Stimulated activated CD4-positive, alpha-beta T cell treated with anti-CD3 and anti-CD28 coated beads, Interleukin-2, amount 100 ng/mL, for 48 hours (primary cell): ENCODE data around the gene FHAD1.
A peak's percentile ranks its signal among the peaks of the same experiment; 100 is the strongest.
"Not testable (repeated sequence)": the region's sequence is repeated elsewhere in the genome, so short reads cannot be mapped to it uniquely, and the experiment has no call there.

Source experiments
- DNase-seq, 2 donors: peaks; one replicate each; pipeline ENCODE4 v3.0.0-alpha.2; 2020

The FHAD1 gene

DNA sequence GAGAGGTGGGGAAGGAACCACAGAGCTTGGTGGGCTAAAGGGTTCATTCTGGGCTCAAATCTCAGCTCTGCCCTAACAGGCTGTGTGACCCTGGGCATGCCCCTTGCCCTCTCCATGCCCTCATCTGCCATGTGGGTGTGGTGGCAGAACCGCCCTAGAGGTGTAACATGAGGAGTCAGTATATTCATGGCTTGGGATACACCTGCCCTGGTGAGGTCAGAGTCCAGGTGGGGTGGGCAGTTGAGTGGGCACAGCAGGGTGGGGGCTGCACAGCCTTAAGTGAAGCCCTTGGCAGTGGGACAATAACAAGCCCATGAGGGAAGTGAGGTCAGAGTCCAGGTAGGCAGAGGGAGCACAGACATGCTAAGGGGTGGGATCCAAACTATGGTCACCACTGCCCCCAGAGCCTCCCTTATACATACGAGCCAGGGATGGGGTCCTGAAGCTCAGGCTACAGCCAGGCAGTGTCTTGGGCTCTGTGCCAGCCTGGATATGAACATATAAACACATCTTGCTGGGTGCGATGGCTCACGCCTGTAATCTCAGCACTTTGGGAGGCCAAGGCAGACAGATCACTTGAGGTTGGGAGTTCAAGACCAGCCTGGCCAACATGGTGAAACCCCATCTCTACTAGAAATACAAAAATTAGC lies 103.7 kb downstream of the FHAD1 start:
- DNase-seq: no peak

DNA sequence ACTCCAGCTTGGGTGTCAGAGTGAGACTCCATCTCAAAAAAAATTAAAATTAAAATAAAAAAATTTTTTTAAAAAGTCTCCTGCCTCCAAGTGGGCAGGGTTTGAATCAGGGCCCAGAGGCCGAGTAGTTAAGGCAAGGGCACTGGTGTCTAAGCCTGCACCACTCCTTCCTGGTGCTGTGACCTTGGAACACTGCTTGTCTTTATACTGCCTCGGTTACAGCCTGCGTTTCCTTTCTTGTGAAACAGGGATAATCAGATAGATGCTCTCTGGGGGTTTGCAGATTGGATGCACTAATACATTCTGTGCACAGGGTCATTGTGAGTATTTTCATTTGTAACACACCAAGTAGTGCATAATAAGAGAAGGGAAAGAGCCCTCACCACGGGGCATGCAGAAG lies 104.3 kb downstream of the FHAD1 start:
- no peak for DNase-seq

DNA sequence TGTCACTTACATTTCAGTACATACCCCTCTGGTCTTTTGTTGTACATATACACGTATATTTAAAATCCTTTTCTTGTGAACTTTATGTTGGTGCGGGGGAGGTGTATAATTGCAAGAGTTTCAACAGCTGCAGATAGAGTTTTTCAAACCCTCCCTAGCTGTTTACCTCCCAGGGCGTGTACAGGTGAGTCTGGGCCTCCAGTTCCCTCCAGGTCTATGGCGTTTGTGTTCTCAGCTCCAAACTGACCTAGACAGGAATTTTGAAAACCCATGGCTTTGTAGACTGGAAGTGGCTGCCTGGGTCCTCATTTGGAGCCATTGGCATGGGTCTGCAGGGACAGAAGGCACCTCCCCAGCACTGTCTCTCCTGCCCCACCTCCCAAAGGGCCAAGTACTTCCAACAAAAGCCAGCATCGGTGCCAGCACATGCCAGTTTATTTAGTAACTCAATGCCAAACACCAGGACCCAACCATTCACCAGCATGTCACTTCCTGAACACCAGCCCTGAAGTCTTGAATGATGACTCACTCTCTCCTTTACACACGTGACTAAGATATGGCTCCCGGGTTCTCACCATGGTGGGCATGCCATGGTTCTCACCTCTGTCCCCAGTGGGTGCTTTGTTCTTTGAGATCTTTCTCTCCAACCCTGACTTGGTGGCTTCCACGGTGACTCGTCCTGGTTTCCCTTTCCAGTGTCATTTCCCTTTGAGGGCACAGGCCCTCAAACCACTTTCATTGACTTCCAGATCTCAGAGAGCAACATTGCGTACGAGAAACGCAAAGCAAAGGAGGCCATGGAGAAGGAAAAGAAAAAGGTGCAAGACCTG lies 105.3 kb downstream of the FHAD1 start:
- peak; percentile 25 to 29 for DNase-seq

DNA sequence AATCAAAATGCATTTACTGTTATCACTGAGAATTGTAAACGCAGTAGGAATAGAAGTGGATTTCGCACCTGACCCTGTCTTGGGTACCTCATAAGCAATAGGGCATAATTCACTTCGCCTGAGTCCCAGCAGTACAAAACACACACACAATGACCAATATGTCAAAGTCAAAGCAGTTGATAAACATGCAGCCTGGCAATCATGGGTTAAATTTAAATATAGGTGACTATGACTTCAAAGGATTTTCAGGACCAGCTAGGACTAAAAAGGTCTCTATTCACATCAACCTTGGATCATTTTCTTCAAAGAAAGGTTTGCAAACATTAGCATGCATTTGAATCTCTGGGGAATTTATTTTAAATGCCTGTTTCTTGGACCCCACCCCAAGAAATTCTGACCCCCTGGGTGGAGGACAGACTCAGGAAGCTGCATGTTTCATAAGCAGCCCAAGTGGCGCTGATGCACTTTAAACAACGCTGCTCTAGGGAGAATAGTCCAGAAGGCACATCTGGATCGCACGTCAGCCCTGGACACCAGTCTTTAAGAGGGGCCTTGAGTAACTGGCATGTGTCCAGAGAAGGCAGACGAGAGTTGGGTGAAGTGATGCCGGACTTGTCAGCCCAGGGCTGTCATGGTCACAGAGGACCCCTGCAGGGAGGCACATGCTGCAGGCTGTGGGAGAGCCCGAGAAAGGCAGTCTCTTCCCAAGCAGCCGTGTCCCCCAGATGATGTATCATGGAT lies 107.0 kb downstream of the FHAD1 start:
- DNase-seq: no peak

DNA sequence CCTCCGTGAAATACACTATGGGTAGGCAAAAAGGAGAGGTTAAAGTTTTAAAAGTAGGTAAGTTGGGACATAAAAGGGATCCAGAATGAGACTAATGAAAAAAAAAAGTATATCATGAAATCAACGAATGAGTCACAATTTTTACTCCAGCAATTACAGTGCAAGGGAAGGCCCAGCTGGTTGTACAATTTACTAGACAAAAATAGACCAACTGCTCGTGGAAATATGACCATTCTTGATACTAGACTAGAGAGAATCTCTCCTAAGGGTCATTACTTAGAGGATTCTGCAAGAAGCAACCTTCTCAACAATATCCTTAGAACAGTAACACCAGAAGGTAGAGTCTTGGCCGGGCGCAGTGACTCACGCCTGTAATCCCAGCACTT lies 107.5 kb downstream of the FHAD1 start:
- no peak for DNase-seq

DNA sequence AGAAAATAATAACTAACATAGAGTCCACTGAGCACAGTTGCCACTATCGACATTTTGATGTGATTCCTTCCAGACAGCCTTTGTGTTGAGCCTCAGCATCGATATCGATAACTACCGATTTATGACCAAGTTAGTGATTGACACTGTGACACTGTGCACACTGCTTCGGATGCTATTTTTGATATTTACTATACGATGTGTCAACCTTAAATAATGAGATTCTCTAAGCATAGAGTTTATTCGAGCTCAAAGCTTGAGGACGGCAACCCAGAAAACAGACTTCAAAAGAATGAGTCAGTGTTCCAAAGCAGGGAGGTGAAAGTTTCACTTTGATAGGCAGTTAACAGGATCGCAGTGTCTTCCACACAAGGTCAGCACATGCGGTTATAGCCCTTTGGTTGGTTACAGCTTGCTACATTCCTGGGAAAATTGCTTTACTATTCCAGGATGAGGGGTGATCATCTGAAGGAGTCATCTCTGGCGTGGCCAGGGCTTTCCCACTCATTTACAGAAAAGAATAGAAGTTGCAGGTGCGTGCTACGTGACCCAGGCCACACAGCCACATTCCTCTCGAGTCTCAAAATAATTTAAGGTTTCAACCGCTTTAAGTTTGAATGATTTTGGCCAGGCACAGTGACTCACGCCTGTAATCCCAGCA lies 109.1 kb downstream of the FHAD1 start:
- no peak for DNase-seq

DNA sequence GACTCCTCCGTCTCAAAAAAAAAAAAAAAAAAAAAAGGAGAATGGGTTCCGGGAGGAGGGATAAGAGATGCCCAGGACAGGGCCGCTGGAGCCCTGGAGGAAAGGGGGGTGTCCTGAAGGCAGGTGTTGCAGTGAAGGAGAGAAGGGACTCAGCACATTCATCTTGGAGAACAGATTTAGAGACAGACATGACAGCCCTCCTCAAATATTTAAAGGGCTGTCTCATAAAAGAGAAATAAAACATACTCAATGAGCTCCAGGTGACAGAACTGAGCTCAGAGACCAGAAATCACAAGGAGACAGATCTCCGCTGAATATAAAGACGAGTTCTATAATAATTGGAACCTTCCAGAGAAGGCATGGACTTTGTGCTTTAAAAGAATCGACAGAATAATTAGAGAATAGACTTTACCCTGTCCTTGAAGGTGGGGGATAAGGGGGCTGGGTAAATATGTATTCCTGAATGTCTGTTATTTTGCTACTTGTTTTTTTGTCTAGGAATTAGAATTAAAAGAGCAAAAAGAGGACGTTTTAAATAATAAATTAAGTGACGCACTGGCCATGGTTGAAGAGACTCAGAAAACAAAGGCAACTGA lies 110.7 kb downstream of the FHAD1 start:
- DNase-seq: no peak

DNA sequence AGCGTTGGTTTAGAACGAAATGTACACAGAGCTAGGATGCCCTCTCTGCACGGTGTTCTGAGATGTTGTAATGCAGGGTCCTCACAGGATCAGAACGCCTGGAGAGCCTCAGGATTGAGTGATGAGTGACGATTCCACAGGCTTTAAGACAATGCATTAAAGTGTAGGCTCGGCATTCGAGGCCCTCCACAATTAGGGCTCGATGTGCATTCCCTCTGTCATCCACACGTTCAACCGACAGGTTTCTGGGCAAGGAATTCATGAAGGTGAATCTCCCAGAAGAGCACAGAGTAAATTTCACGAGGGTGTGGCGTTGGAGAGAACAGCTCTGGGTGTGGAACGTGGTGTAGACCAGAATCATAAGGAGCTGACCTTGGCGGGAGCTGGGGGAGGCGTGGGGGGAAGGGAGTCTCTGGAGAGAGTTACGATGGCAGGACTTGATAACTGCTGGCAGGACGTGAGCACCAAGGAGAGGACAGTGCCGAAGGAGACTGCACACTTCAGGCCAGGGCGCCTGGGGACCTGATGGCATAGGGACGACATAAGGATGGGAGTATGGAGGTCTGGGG lies 111.6 kb downstream of the FHAD1 start:
- no peak for DNase-seq

DNA sequence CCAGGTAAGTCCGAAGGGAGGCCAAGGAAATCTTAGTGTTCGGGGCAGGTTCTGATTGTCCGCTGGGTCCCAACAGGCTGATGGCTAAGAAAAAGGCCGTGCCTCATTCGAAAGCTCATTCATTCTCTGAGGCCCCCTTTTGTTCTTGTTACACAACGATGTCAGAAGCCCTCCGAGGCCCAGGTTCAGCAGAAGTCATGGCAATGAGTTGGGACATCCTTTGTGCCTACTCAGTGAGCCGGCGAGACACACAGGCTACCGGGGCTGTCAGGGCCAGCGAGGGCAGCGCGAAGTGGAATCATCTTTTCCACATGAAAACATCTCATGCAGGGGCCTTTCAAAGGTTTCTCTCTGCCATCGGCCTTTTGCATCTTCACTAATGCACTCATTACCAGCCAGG lies 113.7 kb downstream of the FHAD1 start:
- no peak for DNase-seq

DNA sequence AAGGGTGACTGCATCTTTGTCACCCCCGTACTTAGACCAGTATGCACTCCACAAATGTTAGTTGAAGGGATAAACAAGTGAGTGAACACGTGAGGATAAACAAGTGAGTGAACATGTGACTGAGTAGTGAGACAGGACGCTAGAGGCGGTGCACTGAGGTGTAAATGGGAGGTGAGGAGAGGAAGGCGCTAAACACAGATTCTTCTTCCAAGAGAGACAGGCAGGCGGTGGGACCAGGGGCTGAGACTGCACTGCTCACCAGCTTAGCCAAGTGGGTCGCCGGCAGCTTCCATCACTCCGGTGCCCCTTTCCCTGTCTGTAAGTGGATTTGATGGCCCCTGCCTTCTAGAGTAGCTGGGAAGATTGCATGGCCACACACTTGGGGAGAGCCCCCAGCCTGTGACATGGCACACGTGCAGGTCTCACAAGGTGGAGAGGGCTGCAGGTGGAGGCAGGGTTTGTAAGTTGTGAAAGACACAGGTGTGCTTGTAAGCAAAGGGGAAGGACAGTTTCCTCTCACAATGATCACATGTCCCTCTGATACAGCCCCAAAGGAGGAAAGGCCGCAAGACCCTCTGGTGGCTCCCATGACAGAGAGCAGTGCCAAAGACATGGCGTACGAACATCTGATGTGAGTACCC lies 115.2 kb downstream of the FHAD1 start:
- no peak for DNase-seq

DNA sequence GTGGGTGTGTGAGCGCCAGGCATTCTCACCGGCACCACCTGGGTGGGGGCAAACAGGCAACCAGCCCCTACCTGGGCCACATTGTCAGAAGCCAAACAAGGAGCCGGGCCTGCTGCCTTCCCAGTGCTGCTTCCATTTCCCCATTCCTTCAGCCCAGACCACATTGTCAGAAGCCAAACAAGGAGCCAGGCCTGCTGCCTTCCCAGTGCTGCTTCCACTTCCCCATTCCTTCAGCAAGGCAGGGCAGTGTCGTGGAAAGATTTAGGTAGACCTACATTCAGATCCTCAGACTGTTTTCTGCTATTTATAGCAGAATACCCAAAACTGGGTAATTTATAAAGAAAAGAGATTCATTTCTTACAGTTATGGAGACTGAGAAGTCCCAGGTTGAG lies 115.7 kb downstream of the FHAD1 start:
- no peak for DNase-seq

DNA sequence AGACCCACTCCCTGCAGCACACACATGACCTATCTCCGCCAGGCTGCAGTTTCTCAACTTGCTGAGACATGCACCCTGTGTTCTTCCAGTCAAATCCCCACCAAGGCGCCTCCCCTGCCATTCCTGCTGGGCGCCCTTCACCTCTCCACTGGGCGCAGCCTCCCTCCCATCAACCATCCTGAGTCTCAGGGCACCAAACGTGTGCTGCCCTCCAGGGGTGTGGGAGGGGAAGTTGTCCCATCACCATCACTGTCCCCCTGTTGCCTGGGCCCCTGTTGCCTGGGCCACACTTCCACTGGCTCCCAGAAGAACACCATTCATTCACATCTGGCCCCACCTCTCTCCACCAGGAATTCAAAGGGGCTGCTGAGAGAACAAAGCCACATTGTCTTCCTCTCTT lies 117.7 kb downstream of the FHAD1 start:
- no peak for DNase-seq

DNA sequence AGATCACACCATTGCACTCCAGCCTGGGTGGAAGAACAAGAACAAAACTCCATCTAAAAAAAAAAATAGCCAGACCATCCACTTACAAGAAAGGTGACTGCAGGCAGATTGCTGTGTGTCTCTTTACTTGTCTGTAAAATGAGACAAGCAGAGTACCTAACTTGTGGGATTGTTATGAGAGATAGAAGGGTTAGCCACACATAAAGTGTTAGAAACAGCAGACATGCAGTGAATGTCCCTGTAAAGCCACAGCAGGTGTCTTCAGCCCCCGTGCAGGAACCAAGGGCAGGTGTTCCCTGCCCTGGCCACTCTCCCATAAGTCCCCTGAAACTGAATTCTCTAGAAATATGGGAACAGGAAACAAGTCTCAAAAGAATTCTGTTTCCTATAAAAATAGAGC lies 121.9 kb downstream of the FHAD1 start:
- no peak for DNase-seq

DNA sequence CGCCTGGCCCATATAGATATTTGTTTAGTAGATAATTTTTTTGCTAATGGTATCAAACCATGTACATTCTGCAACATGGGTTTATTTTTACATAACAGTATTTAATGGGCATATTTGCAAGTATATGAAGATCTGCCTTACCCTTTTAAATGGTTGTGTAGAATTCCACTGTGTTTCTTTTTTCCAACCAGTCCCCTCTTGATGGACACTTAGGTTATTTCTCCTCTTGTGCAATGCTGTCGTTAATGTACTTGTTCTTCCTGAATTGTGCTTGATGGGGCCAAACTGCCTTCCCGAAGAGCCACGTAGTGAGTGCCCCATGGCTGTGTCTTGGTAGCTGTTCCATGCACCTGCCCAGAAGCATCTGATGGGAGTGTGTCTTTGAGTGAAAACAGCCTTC lies 123.2 kb downstream of the FHAD1 start:
- no peak for DNase-seq

DNA sequence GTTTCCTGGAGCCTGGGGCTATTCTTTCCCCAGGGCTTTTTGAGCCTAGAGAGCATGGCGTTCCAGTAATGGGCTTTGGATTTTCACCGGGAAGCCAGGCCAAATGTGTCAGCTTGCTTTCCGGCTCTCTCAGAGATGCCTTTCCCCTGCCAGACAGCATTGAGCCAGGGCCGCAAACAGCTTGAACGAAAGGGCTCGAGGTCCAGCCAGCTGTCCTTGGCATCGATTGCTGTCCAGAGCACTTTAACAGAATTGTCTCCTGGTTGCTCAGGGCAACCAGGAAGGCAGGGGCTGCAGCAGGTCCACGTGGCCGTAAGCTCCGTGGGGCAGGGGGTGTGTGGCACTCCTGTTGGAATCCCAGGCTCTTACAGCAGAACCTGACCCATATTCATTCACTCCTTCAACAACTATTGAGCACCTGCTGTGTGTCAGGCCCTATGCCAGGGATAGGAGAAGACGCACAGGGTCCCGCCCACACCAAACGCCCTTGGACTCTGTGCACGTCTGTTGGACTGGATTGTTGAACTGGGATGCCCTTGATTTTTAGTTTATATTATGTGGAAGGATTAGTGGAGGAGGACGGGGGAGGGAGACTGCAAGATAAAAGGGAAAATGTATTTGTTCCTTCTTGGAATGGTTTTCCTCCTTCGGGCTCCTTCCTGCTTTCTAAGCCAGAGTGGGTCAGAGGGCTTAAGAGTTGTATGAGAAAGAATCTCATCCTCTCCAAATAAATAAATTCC lies 123.9 kb downstream of the FHAD1 start:
- DNase-seq: no peak

DNA sequence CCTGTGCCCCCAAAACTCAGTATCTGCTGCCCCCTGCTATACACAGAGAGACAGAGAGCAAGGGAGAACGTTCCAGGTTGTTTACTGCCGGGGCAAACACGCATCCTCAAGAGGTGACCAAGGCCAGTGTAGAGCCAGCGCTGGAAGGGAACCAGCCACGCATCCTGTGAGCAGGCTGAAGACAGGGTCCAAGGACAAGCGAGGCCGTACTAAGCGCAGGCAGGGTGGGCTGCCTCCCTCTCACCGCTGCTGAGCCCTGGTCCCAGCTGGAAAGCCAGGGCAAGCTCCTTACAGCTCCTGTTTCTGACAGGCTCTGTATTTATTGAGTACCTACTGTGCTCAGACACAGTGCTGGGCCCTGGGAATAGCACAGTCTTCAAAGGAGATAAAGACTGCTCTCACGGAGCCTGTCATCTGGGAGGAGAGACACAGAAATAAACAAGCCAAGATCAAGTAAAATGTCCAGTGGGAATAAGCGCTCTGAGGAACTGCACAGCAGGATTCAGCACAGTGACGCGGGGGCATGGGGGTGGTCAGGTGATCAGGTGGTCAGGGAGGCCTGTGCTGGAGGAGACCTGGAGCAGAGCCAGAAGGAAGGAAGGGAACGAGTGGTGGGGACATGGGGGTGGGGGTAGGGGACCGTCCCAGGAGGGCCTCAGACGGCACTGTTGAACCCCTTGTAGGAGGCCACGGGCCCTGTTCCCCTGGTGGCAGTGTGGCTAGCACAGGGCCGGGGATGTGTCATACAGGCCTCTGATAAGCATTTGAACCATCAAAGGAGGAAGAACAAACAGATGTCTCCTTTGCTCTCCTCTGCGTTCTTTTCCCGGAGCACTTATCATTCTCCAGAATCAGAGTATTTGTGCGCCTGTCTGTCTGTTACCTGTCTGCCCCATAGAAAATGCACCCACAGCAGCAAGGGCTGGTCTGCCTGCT lies 124.9 kb downstream of the FHAD1 start:
- no peak for DNase-seq

DNA sequence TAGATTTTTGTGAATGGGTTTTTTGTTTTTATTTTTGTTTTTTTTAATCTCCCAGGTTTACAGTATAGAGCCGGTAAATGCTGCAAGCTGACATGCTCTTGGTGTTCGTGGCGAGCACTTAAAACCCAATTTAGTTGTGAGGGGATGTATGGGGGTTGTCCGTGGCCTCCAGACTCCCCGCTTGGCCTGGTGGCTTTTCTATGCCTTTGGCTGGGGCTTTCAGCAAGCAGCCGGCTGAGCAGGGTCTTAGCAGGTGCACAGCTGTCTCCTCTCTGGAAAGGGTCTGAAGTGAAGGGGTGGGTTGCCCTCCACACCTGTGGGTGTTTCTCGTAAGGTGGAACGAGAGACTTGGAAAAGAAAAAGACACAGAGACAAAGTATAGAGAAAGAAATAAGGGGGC lies 131.7 kb downstream of the FHAD1 start:
- no peak for DNase-seq

DNA sequence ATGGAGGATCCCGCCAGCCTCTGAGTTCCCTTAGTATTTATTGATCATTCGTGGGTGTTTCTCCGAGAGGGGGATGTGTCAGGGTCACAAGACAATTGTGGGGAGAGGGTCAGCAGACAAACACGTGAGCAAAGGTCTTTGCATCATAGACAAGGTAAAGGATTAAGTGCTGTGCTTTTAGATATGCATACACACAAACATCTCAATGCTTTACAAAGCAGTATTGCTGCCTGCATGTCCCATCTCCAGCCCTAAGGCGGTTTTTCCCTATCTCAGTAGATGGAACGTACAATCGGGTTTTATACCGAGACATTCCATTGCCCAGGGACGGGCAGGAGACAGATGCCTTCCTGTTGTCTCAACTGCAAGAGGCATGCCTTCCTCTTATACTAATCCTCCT lies 132.1 kb downstream of the FHAD1 start:
- not testable (repeated sequence) for DNase-seq

DNA sequence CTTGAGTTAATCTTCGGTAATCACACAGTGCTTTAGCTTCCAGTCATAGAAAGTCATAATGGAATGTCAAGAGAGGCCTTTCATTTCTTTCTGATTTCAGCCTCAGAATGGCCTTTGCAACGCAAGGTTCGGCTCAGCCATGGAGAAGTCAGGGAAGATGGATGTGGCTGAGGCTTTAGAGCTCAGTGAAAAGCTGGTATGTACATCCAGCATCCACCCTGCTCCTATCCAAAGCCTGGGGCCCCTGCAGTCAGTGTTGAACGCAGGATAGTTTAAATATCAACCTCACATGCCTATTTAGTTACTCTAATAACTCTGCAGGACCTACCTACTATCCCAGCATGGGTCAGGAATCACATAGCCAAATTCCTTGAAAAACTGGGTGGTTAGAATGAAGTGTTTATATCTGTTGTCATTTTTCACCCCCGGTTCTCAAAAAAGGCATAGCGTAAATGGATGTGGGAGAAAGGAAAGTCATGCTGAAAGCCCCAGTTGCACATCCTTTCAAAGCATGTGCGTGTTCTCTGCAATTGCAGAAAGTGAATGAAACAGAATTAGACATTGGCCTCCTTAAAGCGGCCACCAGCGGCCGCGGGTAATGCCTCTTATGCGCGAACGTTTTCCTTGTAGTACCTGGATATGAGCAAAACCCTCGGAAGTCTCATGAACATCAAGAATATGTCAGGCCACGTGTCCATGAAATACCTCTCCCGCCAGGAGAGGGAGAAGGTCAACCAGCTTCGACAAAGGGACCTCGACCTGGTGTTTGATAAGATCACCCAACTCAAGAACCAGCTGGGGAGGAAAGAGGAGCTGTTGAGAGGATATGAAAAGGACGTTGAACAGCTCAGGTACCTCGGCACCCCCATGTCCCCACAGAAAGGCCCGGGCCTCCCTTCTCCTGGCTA lies 133.8 kb downstream of the FHAD1 start:
- DNase-seq: no peak
